HepG2 (cell line): Measurements from ENCODE around the gene SMIM22. TPM values are rescaled to one million over a fixed set of nuclear protein-coding genes. Genes with fewer than 3 reads are reported as not detected.
A peak's percentile ranks its signal among the peaks of the same experiment; 100 is the strongest.

ENCODE experiments used
- ATAC-seq: fragments of 200-7000 bp; cut with Tn5 transposase; 3 replicates; pipeline ENCODE4 v1.9.1; 2020; ENCODE audit warnings: mild to moderate bottlenecking, moderate library complexity
- BruUV-seq: library from RNA; stranded (reverse); fragments of 400-500 nt; replicated peaks from 2 replicates; lab custom pipeline; 2021; lab: Mats Ljungman, UMichigan
- CTCF ChIA-PET: fragments of 300-600 bp; formaldehyde crosslinking; extraction: SDS; loops from one replicate; lab custom pipeline; 2021; ENCODE audit warnings: low total read pairs, inconsistent platforms, low intra/inter-chr PET ratio; lab: Yijun Ruan, JAX
- POLR2A ChIA-PET: fragments of 350-600 bp; sonication (Branson Sonifier 250); formaldehyde crosslinking; loops from one replicate; lab custom pipeline; 2020; ENCODE audit warnings: antibody characterized with exemption, inconsistent platforms; lab: Yijun Ruan, JAX
- DNase-seq: peaks from one replicate; pipeline ENCODE4 v3.0.0-alpha.2; 2015; ENCODE audit warnings: low spot score
- FAIRE-seq: peaks from 3 replicates; lab custom pipeline; 2011; peaks lifted over from hg19 to GRCh38; lab: Jason Lieb, UNC
- H2AFZ ChIP-seq: one replicate; pipeline ENCODE4 v1.6.1; 2011; ENCODE audit warnings: low read length, inconsistent platforms
- H3K27ac ChIP-seq: fragments of 300-600 bp; 3 replicates; pipeline ENCODE4 v1.8.0; 2011; ENCODE audit warnings: mixed run types, mild to moderate bottlenecking, mixed read lengths, low read length, inconsistent platforms; ENCODE audit not compliant: insufficient read depth; ENCODE audit errors: extremely low read length
- H3K27me3 ChIP-seq, 2 experiments: fragments of 200-600 bp in 1 of 2; 2 replicates in 1 of 2; 3 replicates in 1 of 2; pipeline versions ENCODE4 v1.6.0 to v1.8.0; 2011; ENCODE audit warnings: low read length in 2 of 2, mild to moderate bottlenecking in 2 of 2, moderate library complexity in 2 of 2, inconsistent platforms in 1 of 2; ENCODE audit not compliant: insufficient read depth in 2 of 2, control insufficient read depth in 1 of 2
- H3K36me3 ChIP-seq, 2 experiments: fragments of 200-600 bp in 1 of 2; replicated peaks in 1 of 2; 2 replicates in 1 of 2; 3 replicates in 1 of 2; pipeline versions ENCODE4 v1.5.1 to v1.8.0; 2011; ENCODE audit warnings: low read length in 2 of 2, inconsistent platforms in 1 of 2; ENCODE audit not compliant: insufficient read depth in 2 of 2, control insufficient read depth in 1 of 2
- H3K4me1 ChIP-seq: 2 replicates; pipeline ENCODE4 v1.5.1; 2012; ENCODE audit warnings: low read length, inconsistent platforms; ENCODE audit not compliant: insufficient read depth
- H3K4me2 ChIP-seq: 2 replicates; pipeline ENCODE4 v1.6.0; 2011; ENCODE audit warnings: low read depth, low read length, inconsistent platforms
- H3K4me3 ChIP-seq, 3 experiments: fragments of 200-600 bp in 1 of 3; sonication (generic), shearing (Covaris generic) in 1 of 3; replicated peaks in 1 of 3; 2 replicates each; pipeline ENCODE4 v1.5.1; 2011 to 2016; ENCODE audit warnings: low read length in 3 of 3, inconsistent platforms in 2 of 3, low read depth in 2 of 3, mild to moderate bottlenecking in 2 of 3, control low read depth in 1 of 3, mixed read lengths in 1 of 3; ENCODE audit not compliant: insufficient read depth in 1 of 3
- H3K79me2 ChIP-seq: one replicate; pipeline ENCODE4 v1.6.1; 2011; ENCODE audit warnings: low read length, inconsistent platforms; ENCODE audit not compliant: insufficient read depth
- H3K9ac ChIP-seq: 2 replicates; pipeline ENCODE4 v1.6.0; 2011; ENCODE audit warnings: mild to moderate bottlenecking, low read depth, low read length, inconsistent platforms; ENCODE audit not compliant: insufficient read depth
- H3K9me3 ChIP-seq: 2 replicates; pipeline ENCODE4 v1.5.1; 2012; ENCODE audit warnings: mild to moderate bottlenecking, low read length
- H4K20me1 ChIP-seq: 2 replicates; pipeline ENCODE4 v1.6.0; 2011; ENCODE audit warnings: inconsistent platforms, mild to moderate bottlenecking, low read length, moderate library complexity; ENCODE audit not compliant: insufficient read depth
- ARNTL ChIP-seq: sonication (generic); formaldehyde crosslinking; IDR thresholded peaks from 2 replicates; pipeline ENCODE4 v1.4.0; 2020; ENCODE audit warnings: mild to moderate bottlenecking, missing genetic modification reagents
- NFYB ChIP-seq: sonication (generic); formaldehyde crosslinking; IDR thresholded peaks from 2 replicates; pipeline ENCODE4 v1.4.0; 2020; ENCODE audit warnings: missing genetic modification reagents
- RBFOX2 ChIP-seq: fragments of 200-400 bp; formaldehyde crosslinking; IDR thresholded peaks from 2 replicates; pipeline ENCODE4 v1.6.1; 2017; ENCODE audit warnings: low read depth, mild to moderate bottlenecking, low read length
- SMAD3 ChIP-seq: sonication (generic); formaldehyde crosslinking; IDR thresholded peaks from 2 replicates; pipeline ENCODE4 v1.4.0; 2020; ENCODE audit warnings: missing genetic modification reagents
- TFE3 ChIP-seq: IDR thresholded peaks from 2 replicates; pipeline ENCODE4 v1.6.1; 2016
- ZNF713 ChIP-seq: sonication (generic); formaldehyde crosslinking; IDR thresholded peaks from 2 replicates; pipeline ENCODE4 v1.4.0; 2020; ENCODE audit warnings: mild to moderate bottlenecking, missing genetic modification reagents
- WGBS: methylation state at CpG from one replicate; pipeline ENCODE4 v1.1.6; 2017; ENCODE audit warnings: low lambda C conversion rate; 5-methylcytosine and 5-hydroxymethylcytosine counted together
- in situ Hi-C: cut with HindIII; loops from 2 replicates; pipeline ENCODE4 v1.10.0; 2017; ENCODE audit warnings: low pct_unique_long_range_greater_than_20kb; ENCODE audit not compliant: extremely low pct_ligation_motif_present
- intact Hi-C: fragments of 100-400 bp; cut with micrococcal nuclease; formaldehyde crosslinking; loops from one replicate; pipeline ENCODE4 v1.10.0; 2022; ENCODE audit not compliant: unreplicated experiment
- polyA plus RNA-seq, 8 experiments: library from polyadenylated mRNA; depleted of rRNA in 3 of 8; stranded (reverse) in 7 of 8; unstranded in 1 of 8; fragments of >200 nt; fragmentation: Illumina TruSeq in 4 of 8; extraction: Trizol in 4 of 8; gene quantifications; 2 replicates each; pipeline versions ENCODE4 v1.2.1 to v1.2.3, GENCODE V29; 2011 to 2016; ENCODE audit warnings: low read depth in 4 of 8, missing spikeins in 1 of 8, mixed read lengths in 1 of 8; ENCODE audit not compliant: insufficient read depth in 1 of 8
- total RNA-seq, 5 experiments: library from RNA; depleted of rRNA; stranded (reverse); fragments of >200 nt; fragmentation: Illumina TruSeq; extraction: Trizol; gene quantifications; 2 replicates each; pipeline ENCODE4 v1.2.3, GENCODE V29; 2016; ENCODE audit warnings: low read depth in 1 of 5

SMIM22 gene
- total and polyA plus RNA-seq, 2 of the 13 experiments (the other 11 are each of a cell fraction or from before 2014, with no cell fraction given) = not detected

DNA sequence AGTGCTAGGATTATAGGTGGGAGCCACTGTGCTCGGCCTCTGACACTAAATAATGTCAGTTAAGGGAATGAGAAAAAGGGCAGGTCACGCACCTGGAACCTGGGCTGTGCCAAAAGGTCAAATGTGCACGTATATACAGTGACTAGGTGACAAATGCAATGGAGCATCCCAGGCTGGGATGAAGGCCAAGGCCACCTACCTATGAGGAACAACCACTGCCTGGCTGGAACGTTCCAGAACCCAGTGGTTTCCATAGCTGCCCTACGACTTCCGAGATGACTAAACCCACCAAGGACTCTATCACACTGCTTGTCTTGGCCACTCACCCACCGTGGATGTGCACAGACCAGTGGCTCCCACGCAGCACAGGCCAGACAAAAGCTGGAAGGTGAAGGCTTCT, 44.3 kb upstream of the SMIM22 start (continued):
- TF ChIP-seq NFYB (CRISPR knock-in tag) = no peak
- no peak for TF ChIP-seq TFE3
- TF ChIP-seq ZNF713 (CRISPR knock-in tag) = no peak
- no peak for TF ChIP-seq ARNTL (CRISPR knock-in tag)

GRCh38 chr16:4752351-4753100, 42.6 kb upstream of the SMIM22 start:
- Histone ChIP-seq H3K36me3 (peaks cover 19 to 46% of the 10 kb centered on the region in 2 experiments), H3K9me3 (no peaks in the 10 kb centered on the region; the same call in 1 of the 2 replicates), H4K20me1 (no peaks in the 10 kb centered on the region), H3K9ac (no peak overlapping the region), H3K4me3 (no peak overlapping the region)
- in situ Hi-C loops = no loop called here
- WGBS = 98% methylated on average over 24 of the region's 44 CpGs
- peak; percentile 46; the same call in 1 of the 2 replicates for TF ChIP-seq RBFOX2
- TF ChIP-seq SMAD3 (CRISPR knock-in tag) = no peak
- TF ChIP-seq, all 625 proteins: peak for 1
- Histone ChIP-seq H3K79me2 (peaks cover 3% of the 10 kb centered on the region), H3K27ac (no peak overlapping the region), H2AFZ (no peak overlapping the region), H3K4me2 (no peak overlapping the region), H3K4me1 (no peaks in the 10 kb centered on the region), H3K27me3 (no peaks in the 10 kb centered on the region)
- intact Hi-C loops = no loop called here
- ATAC-seq (no peak), DNase-seq (no peak), FAIRE-seq (no peak)
- no TSS peak for BruUV-seq
- ChIA-PET POLR2A (interaction anchor here (1.0 kb wide), 2 partner anchors 16 kb away, joined by 3 to 4 read pairs; no protein-coding TSS in a partner anchor), CTCF (no interaction called here)
